HG03097 (cell line): ENCODE data around the gene RAB8B.
"Not testable (repeated sequence)": the region's sequence is repeated elsewhere in the genome, so short reads cannot be mapped to it uniquely, and the experiment has no call there.

Source experiments
- ATAC-seq: cut with Tn5 transposase; IDR thresholded peaks from one replicate; pipeline ENCODE4 v1.9.1; 2021; ENCODE audit not compliant: unreplicated experiment, low FRiP score

Gene RAB8B

DNA sequence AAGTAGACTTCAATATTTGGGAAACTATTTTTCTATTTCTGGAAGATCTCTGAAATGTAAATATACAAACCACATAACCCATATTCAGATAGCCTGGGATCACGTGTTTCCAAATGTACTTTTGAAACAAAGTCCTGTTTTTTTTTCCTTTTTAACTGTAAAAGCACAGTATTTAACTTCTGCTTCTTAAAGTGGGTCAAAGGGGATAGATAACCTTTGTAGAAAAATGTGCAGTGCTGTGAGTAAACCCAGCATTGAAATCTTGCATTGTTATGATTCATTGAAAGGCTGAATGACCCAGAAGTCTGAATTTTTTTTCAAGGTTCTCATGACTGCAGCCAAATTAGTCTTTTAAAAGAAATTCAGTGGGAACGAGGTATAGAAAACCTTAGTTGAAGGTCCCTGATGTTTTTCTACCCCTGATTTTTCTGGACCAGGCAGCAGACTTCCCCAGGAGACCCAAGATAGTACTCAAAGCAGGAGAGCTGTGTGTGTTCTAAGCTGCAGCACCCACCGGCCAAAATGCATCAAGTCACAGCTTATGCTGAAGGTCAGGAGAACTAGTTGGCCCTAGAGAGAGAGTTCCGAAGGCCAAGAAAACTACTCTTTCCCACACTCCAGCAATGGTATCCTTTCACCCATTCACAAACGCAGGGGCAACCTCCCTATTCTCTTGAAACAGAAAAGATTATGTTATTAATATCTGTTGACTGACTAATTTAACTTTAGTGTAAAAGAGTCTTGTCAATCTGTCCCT, 44.4 kb downstream of the RAB8B start:
- ATAC-seq, result no peak

GRCh38 chr15:63234451-63234870, 45.1 kb downstream of the RAB8B start:
- no peak for ATAC-seq

- no peak for ATAC-seq
Measured at GRCh38 chr15:63236272-63236671, 46.9 kb downstream of the RAB8B start.

- not testable (repeated sequence) for ATAC-seq
Measured at GRCh38 chr15:63237086-63237485, 47.7 kb downstream of the RAB8B start.

GRCh38 chr15:63238171-63238570, 48.8 kb downstream of the RAB8B start:
- ATAC-seq, result no peak

GRCh38 chr15:63238796-63239195, 49.4 kb downstream of the RAB8B start:
- ATAC-seq, result no peak

DNA sequence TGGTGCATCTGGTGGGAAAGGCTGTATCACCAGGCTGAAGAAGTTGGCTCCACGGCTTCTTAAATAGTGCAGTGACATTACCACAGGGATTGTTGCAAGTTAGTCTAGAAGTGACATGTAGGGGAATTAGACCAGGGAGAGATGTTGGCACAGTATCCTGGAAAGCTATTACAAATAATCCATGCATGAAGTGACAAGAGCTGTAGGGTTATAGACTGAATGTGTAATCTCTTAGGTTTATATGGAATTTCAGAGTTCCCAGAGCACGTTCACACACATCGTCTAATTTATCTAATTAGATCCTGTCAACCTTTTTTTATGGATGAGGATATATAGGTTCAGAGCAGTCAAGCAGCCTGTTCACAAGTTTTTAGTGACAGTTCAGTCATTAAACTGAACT, 50.7 kb downstream of the RAB8B start:
- ATAC-seq, result no peak

- ATAC-seq, result no peak
Measured at GRCh38 chr15:63241316-63241715, 51.9 kb downstream of the RAB8B start.

- ATAC-seq, result no peak
Measured at GRCh38 chr15:63243101-63243500, 53.7 kb downstream of the RAB8B start.

DNA sequence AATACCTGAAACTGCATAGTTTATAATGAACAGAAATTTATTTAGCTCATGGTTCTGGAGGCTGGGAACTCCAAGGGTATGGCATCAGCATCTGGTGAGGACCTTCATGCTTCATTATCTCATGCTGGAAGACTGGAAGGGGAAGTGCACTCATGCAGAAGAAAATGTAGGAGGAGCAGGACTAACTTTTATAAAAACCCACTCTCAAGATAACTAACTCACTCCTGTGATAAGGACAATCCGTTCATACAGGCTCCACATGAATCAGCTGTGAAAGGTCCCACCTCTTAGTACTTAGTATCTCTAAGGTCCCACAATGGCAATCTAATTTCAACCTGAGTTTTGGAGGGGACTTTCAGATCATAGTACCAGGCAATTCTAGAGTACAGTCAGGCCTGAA, 54.4 kb downstream of the RAB8B start:
- no peak for ATAC-seq

DNA sequence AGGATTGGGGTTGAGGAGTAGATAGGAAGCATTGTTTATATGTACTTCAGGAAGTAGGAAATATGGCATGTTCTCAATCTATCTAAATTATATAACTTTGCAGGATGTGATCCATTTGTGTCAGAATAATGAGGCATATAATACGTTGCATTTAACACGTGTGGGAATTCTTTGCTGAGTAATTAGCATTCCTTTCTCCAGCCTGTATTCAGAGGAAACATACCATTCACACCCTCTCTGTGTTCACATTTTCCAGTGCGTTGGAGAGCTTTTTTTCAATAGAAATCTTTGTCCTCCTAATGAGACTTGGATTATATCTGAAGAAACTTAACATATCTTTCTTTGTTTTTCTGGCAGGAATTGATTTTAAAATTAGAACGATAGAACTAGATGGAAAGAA, 55.0 kb downstream of the RAB8B start:
- ATAC-seq, result no peak

GRCh38 chr15:63244976-63245645, 55.7 kb downstream of the RAB8B start:
- ATAC-seq, result no peak

DNA sequence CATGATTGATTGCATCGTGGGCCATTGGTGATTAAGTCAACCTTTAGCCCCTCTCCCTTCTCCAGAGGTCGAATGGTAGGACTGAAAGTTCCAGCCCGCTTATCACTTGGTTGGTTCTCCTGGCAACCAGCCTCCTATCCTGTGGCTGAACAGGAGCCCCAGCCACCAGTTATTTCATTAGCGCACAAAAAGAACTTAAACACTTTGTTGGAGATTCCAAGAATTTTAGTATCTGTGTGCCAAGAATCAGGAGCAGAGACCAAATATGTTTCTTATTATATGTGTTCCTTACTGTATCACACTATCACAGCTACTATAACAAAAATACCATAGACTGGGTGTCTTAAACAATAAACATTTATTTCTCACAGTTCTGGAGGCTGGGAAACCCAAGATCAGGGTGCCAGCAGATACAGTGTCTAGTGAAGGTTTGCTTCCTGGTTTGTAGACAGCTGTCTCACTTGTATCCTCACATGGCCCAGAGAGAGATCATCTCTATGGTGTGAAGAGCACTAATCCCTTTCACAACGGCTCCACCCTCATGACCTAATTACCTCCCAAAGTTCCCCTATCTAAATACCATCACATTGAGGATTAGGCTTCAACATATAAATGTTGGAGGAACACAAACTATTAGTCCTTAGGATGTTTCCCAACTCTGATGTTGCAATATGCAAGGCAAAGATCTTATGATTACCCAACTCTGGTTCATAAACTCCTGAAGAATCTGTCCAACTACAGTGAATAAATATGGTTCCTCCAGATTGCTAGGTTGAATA, 57.5 kb downstream of the RAB8B start:
- ATAC-seq, result no peak

GRCh38 chr15:63250312-63250965, 61.0 kb downstream of the RAB8B start:
- ATAC-seq, result no peak

DNA sequence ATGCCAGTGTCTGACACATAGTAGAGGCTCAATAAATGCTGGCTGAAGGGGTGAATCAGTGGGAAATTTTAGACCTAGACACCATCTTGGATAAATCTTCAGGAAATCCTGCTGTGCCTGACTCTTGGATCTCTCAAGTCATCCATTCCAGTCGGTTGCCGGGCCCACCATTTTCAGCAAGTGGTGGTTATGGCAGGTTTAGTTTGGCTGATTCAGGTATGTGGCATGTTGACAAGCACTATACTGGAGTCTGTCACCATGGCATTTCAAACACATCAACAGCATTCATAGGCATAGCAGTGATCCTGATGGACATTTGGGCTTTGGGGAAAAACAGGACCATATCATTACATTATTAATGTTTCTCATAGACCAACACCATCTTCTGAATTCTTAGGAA, 62.3 kb downstream of the RAB8B start:
- ATAC-seq, result no peak

- ATAC-seq, result no peak
Measured at GRCh38 chr15:63252292-63252691, 62.9 kb downstream of the RAB8B start.

GRCh38 chr15:63254991-63255390, 65.6 kb downstream of the RAB8B start:
- ATAC-seq, result no peak

DNA sequence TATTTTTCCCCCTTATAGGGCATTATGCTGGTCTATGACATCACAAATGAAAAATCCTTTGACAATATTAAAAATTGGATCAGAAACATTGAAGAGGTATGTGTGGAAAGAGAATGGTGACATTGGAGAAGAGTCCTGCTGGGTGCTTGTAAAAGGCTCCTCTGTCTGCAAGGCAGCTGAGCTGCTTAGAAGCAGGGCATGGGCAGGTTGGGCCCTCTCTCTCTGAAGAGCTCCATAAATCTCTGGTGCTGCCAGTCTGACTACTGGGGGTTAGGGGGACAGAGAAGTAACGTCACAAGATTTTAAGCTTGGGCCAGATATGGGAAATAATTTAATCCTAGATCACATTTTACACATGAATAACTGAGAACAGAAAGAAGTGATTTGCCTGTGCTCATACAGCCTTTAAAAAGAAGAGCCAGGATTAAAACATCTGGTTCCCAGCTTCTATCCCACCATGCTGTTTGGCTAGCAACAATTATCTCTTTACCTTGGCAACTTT, 66.1 kb downstream of the RAB8B start:
- no peak for ATAC-seq

DNA sequence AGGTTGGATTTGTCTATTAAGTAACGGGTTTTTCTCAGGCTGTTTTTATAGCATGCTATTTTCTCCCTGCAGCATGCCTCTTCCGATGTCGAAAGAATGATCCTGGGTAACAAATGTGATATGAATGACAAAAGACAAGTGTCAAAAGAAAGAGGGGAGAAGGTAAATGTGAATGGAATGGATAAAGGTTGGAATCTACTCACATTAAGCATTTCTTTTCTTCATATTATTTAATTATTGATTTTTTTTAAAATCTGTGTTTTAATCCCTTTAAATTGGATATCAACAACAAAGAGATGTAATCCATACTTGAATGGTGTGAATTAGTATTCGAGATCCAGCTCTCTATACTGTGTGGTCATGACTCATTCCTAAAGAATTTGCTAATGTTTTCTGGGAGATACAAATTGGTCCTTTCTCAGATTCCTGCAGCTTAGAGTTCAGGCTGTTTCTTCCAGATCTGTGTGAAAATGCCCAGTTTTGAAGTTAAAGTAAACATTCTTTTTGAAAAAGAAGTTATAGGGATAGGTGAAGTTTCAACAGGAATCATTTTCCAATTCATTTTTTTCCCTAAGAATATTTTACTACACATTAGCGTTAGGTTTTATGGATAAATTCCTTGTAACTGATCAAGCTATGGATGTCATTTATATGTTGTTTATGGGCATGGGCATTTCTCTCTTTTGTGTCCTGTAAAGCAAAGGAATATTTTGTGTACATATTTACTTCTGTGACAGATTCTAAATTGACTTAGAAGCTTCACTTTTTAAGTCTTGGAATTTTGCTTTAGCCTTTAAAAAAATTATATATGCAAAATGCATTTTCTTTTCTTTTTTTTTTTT, 67.2 kb downstream of the RAB8B start:
- ATAC-seq, result no peak

- no peak for ATAC-seq
Measured at GRCh38 chr15:63258658-63259057, 69.3 kb downstream of the RAB8B start.
